GM19463 (cell line): Measurements from ENCODE around the gene GRK3.
"Not testable (repeated sequence)": the region's sequence is repeated elsewhere in the genome, so short reads cannot be mapped to it uniquely, and the experiment has no call there.

Experiments used
- ATAC-seq: cut with Tn5 transposase; IDR thresholded peaks from one replicate; pipeline ENCODE4 v1.9.1; 2021; ENCODE audit warnings: mild to moderate bottlenecking, moderate library complexity; ENCODE audit not compliant: unreplicated experiment

GRK3 gene

GRCh38 chr22:25623851-25624250 lies 59.4 kb downstream of the GRK3 start:
- no peak for ATAC-seq

- no peak for ATAC-seq
Observed at GRCh38 chr22:25624476-25624875, 60.0 kb downstream of the GRK3 start.

- not testable (repeated sequence) for ATAC-seq
Observed at GRCh38 chr22:25625747-25626623, 61.5 kb downstream of the GRK3 start.

GRCh38 chr22:25626624-25626990 lies 62.1 kb downstream of the GRK3 start:
- ATAC-seq = no peak

- ATAC-seq = no peak
Observed at GRCh38 chr22:25627271-25627852, 62.9 kb downstream of the GRK3 start.

- ATAC-seq = no peak
Observed at GRCh38 chr22:25628494-25628893, 64.0 kb downstream of the GRK3 start.

GRCh38 chr22:25629613-25630012 lies 65.1 kb downstream of the GRK3 start:
- ATAC-seq = no peak

- ATAC-seq = no peak
Observed at GRCh38 chr22:25630447-25630846, 66.0 kb downstream of the GRK3 start.

- ATAC-seq = no peak
Observed at GRCh38 chr22:25636323-25636722, 71.8 kb downstream of the GRK3 start.

- no peak for ATAC-seq
Observed at GRCh38 chr22:25637032-25637431, 72.6 kb downstream of the GRK3 start.

GRCh38 chr22:25637672-25638071 lies 73.2 kb downstream of the GRK3 start:
- no peak for ATAC-seq

- ATAC-seq = no peak
Observed at GRCh38 chr22:25638638-25639037, 74.2 kb downstream of the GRK3 start.

- no peak for ATAC-seq
Observed at GRCh38 chr22:25641650-25642049, 77.2 kb downstream of the GRK3 start.

GRCh38 chr22:25643232-25644000 lies 78.9 kb downstream of the GRK3 start:
- no peak for ATAC-seq

- no peak for ATAC-seq
Observed at GRCh38 chr22:25644122-25644521, 79.6 kb downstream of the GRK3 start.

GRCh38 chr22:25645266-25645665 lies 80.8 kb downstream of the GRK3 start:
- ATAC-seq = no peak

GRCh38 chr22:25645964-25646363 lies 81.5 kb downstream of the GRK3 start:
- no peak for ATAC-seq

- ATAC-seq = no peak
Observed at GRCh38 chr22:25650833-25651232, 86.4 kb downstream of the GRK3 start.

GRCh38 chr22:25651332-25652085 lies 87.0 kb downstream of the GRK3 start:
- no peak for ATAC-seq

- ATAC-seq = no peak
Observed at GRCh38 chr22:25654676-25655075, 90.2 kb downstream of the GRK3 start.

GRCh38 chr22:25655371-25655935 lies 91.0 kb downstream of the GRK3 start:
- ATAC-seq = no peak
